ENCODE data around the gene HIF3A.

DNA sequence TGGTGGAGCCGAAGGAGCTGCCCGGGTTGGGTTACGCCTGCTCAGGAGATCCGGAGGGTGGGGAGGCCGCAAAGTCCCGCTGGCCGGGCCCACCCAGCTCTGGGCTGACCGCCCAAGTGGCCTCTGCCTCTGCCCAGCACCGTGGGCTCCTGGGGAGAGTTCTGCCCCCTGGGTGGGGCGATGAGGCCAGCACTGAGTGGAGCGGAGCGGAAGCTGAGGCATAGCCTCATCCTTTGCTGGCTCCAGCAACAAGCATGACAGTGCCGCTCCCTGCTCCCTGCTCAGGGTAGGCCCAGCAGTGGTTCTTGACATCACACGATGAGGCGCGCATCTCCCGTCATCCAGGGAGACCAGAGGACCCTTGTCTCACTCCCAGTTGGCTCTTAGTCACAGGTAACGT is 94.0 kb downstream of the HIF3A start:
- TF ChIP-seq POLR2A (IDR thresholded peaks at IDR 0.05; ENCODE audit: low read length) = no peak
- no peak for TF ChIP-seq CTCF (IDR thresholded peaks at IDR 0.05)
- TF ChIP-seq MAZ (IDR thresholded peaks at IDR 0.05; ENCODE audit: borderline replicate concordance, low read depth, low read length) = no peak
- no peak for TF ChIP-seq REST (IDR thresholded peaks at IDR 0.05)
- TF ChIP-seq POLR2AphosphoS2 (conservative IDR thresholded peaks at IDR 0.05; ENCODE audit: low read length) = no peak
- TF ChIP-seq HDAC2 (IDR thresholded peaks at IDR 0.05) = no peak
- no peak for TF ChIP-seq JUN (IDR thresholded peaks at IDR 0.05)
- no peak for TF ChIP-seq MAFK (IDR thresholded peaks at IDR 0.05; ENCODE audit: partially characterized antibody)
- TF ChIP-seq GATA3 (IDR thresholded peaks at IDR 0.05; ENCODE audit: borderline replicate concordance) = no peak
- TF ChIP-seq MYC (IDR thresholded peaks at IDR 0.05; ENCODE audit: borderline replicate concordance, low read length) = no peak
- TF ChIP-seq CBX2 (IDR thresholded peaks at IDR 0.05; ENCODE audit: borderline replicate concordance, low read depth) = no peak
- no peak for TF ChIP-seq SMC3 (IDR thresholded peaks at IDR 0.05)
- no peak for TF ChIP-seq CHD4 (IDR thresholded peaks at IDR 0.05; ENCODE audit: borderline replicate concordance)

All from A549 (cell line).